SU-DHL-6 (cell line): ENCODE data around the gene FCAMR.

ENCODE experiments used
- EZH2phosphoT487 ChIP-seq: fragments of 200-600 bp; sonication (generic), shearing (Covaris generic); conservative IDR thresholded peaks from 2 replicates; pipeline ENCODE4 v1.6.1; 2018; ENCODE audit warnings: mild to moderate bottlenecking, antibody characterized with exemption, low read length, moderate library complexity, mixed read lengths
- TF ChIP-seq, protein P1 (sequence below): fragments of 200-600 bp; sonication (generic); IDR thresholded peaks from one replicate; pipeline ENCODE4 v1.5.1; 2017; ENCODE audit warnings: antibody characterized with exemption, mild to moderate bottlenecking, low read length, moderate library complexity; ENCODE audit not compliant: insufficient read depth, poor library complexity, severe bottlenecking

DNA sequence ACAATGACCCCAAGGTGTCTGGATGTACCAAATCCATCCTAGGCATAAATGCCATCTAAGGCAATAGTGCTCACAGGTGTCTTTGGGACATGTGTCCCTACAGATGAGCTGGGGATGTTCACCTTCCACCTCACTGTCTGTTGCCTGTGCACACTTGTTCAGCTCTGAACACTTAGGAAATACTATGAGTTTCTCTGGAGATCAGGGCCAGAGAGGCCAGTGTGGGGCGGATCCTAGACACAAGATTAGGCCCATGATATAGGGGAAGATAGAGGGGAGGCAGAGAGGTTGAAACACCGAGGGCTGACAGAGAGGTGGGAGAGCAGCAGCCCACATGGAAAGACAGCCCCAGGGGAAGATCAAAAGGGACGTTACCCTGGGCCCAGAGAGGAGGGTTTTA is 36.7 kb upstream of the FCAMR start:
- TF ChIP-seq, protein P1, sequence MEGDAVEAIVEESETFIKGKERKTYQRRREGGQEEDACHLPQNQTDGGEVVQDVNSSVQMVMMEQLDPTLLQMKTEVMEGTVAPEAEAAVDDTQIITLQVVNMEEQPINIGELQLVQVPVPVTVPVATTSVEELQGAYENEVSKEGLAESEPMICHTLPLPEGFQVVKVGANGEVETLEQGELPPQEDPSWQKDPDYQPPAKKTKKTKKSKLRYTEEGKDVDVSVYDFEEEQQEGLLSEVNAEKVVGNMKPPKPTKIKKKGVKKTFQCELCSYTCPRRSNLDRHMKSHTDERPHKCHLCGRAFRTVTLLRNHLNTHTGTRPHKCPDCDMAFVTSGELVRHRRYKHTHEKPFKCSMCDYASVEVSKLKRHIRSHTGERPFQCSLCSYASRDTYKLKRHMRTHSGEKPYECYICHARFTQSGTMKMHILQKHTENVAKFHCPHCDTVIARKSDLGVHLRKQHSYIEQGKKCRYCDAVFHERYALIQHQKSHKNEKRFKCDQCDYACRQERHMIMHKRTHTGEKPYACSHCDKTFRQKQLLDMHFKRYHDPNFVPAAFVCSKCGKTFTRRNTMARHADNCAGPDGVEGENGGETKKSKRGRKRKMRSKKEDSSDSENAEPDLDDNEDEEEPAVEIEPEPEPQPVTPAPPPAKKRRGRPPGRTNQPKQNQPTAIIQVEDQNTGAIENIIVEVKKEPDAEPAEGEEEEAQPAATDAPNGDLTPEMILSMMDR: no peak
- no peak for TF ChIP-seq EZH2phosphoT487
